ENCODE data around the gene TAS2R1.

TAS2R1 gene

GRCh38 chr5:9589049-9589835 is 40.9 kb downstream of the TAS2R1 start:
- TF ChIP-seq CTCF (IDR thresholded peaks at IDR 0.05; ENCODE audit: extremely low read depth, missing control alignments) = no peak
- no peak for DNase-seq (ENCODE audit: low spot score)

- DNase-seq (ENCODE audit: low spot score) = no peak
- TF ChIP-seq CTCF (IDR thresholded peaks at IDR 0.05; ENCODE audit: extremely low read depth, missing control alignments) = no peak
Measured at GRCh38 chr5:9588254-9588653, 41.9 kb downstream of the TAS2R1 start.

GRCh38 chr5:9587135-9587534 is 43.0 kb downstream of the TAS2R1 start:
- TF ChIP-seq CTCF (IDR thresholded peaks at IDR 0.05; ENCODE audit: extremely low read depth, missing control alignments) = no peak
- no peak for DNase-seq (ENCODE audit: low spot score)

- TF ChIP-seq CTCF (IDR thresholded peaks at IDR 0.05; ENCODE audit: extremely low read depth, missing control alignments) = no peak
- no peak for DNase-seq (ENCODE audit: low spot score)
Measured at GRCh38 chr5:9582406-9582805, 47.7 kb downstream of the TAS2R1 start.
